SH-SY5Y (cell line): ENCODE results near the gene CEACAM7.

Source experiments
- GATA2 ChIP-seq: IDR thresholded peaks from 2 replicates; pipeline ENCODE4 v1.6.1; 2011; ENCODE audit warnings: mild to moderate bottlenecking, low read depth, low read length
- GATA3 ChIP-seq: IDR thresholded peaks from 2 replicates; pipeline ENCODE4 v1.6.1; 2011; ENCODE audit warnings: low read depth, mild to moderate bottlenecking, low read length, moderate library complexity

The CEACAM7 gene

GRCh38 chr19:41646589-41647204 is 41.4 kb downstream of the CEACAM7 start:
- TF ChIP-seq GATA3 (no peak), GATA2 (no peak)

GRCh38 chr19:41641879-41642485 is 46.1 kb downstream of the CEACAM7 start:
- no peak for TF ChIP-seq GATA2
- TF ChIP-seq GATA3, result no peak

- TF ChIP-seq GATA3, result no peak
- TF ChIP-seq GATA2, result no peak
Measured at GRCh38 chr19:41638641-41639081, 49.4 kb downstream of the CEACAM7 start.

- no peak for TF ChIP-seq GATA3
- no peak for TF ChIP-seq GATA2
Measured at GRCh38 chr19:41637484-41637883, 50.6 kb downstream of the CEACAM7 start.

DNA sequence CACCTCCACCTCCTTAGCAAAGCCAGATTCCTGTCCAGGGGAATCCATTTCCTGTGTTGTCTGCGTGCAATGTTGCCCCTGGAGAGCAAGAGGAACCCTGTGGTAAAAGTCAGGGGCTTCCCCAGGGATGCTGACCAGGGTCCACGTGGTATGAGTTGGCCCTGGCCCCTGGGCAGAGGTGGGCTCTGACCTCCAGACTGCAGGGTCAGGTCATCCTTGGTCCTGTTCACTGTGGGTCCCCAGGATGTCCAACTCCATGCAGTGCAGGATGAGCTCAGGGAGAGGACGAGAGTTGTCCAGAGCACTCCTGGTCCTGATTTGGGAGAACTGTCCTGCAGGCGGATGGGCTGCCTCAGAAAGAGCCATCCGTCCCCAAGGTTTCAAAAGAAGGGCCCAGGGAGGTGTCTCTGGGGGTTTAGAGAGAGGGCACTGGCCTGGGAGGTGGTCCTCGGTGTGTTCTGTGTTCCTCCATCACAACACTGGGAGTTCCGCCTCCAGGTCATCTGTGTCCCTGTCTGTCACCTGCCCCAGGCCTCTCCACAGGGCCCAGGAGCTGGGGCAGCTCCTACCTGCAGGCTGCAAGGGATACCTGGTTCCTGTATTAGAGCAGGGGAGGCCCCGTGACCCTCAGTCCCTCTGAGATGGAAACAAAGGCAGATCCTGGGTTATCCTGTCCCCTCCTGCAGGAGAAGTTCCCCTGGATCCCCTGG is 59.9 kb downstream of the CEACAM7 start:
- TF ChIP-seq GATA2 (no peak), GATA3 (no peak)

DNA sequence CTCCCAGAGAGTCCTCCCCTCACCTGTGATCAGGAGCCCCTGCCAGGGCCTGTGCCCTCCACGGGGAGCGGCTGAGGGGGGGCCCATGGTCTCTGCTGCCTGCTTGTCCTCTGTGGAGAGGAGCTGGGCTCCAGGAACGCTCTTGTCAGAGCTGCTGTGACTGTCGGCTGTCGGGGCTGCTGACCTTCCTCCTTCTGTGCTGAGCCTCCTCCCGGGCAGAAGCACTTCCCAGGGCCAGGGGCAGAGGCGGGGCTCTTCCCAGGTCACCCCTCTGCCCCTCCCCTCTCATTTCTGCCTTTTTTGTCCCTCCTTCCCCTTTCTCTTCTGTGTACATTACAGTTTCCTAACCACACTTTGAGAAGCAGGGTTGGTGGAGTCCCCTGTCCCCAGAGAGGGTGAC is 61.2 kb downstream of the CEACAM7 start, which contains the start of gene CEACAM4:
CEACAM4 (minus strand) TSS at position 198 of the 400 bp plus-strand sequence; CDS start at position 87, 111 bp downstream.
- TF ChIP-seq GATA2 (no peak), GATA3 (no peak)

DNA sequence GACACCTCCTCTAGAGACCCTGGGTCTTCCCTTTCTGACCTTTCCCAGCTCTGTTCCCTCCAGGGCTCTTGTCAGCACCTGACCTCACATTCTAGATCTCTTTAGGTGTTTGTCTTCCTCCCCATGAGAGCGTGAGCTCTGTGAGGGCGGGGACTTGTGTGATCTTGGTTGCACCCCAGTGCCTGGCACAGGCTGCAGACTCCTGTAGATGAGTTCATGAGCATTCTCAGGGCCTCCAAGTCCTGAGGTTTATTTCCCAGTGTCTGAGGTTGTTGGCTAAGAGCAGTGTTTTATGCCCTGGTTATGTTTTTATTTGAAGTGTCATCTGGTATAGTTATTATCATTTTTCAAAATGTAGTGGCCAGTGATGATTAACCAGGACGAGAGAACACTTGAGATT is 61.8 kb downstream of the CEACAM7 start:
- TF ChIP-seq GATA2 (no peak), GATA3 (no peak)

DNA sequence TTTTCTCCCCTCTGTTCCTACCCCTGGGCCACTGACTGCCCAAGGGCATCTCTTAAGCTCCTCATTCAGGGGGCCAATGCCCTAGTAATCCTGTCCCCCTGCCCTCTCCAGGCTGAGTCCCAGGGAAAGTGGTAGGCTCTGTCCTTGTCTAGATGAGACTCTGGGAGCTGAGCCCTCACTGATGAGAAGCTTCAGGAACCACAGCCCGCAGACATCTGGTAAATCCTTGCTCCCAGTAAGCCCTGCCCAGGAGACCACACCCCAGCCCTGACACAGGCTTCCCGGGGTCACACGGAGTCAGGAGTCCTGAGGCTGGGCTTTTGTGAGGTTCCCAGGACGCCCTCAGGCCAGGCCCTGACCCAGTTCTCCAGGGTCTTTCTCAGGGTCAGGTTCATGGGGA is 63.1 kb downstream of the CEACAM7 start:
- no peak for TF ChIP-seq GATA2
- no peak for TF ChIP-seq GATA3

DNA sequence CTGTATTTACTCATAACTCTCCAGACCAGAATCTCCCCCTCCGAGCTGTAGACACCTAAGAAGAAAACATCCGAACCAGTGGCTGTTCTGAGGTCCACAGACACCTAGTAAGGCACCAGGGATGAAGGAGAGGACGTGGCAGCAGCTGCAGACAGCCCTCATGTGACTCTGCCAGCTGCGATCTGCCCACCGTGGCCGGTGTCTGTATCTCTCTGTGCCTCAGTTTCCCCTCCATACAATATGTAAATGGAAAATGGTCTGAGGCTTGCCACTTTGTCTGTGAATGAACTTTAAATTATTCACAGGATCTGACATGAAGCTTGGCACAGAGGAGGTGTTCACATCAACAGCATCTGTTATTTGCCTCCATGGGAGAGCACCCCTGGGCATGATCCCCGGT is 63.6 kb downstream of the CEACAM7 start:
- TF ChIP-seq GATA2 (no peak), GATA3 (no peak)

DNA sequence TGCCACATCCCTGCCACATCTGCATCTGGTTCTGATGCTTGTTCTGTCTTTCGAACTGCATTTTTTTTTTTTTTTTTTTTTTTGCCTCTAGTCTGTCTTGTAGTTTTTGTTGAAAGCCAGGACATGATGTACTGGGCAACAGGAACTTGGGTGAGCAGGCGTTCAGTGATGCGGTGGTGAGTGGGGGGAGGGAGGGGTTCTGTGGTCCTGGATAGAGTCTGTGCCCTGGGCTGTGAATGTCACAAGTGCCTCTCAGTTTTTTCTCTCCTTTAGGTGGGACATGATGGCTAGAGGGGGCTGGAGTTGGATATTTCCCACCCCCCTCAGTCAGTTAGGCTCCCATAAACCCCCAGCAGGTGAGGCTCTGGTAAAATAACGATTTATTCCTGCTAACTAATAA is 64.7 kb downstream of the CEACAM7 start:
- no peak for TF ChIP-seq GATA2
- no peak for TF ChIP-seq GATA3
